Hepatocyte (in vitro differentiated cells): Measurements from ENCODE around the gene TLX2. TPM values are rescaled to one million over a fixed set of nuclear protein-coding genes. Genes with fewer than 3 reads are reported as not detected.

ENCODE experiments used
- DNase-seq: peaks from one replicate; pipeline ENCODE4 v3.0.0-alpha.2; 2016; ENCODE audit warnings: low spot score
- H2AFZ ChIP-seq: fragments of 200-600 bp; sonication (generic); 2 replicates; pipeline ENCODE4 v1.6.0; 2016; ENCODE audit warnings: antibody characterized with exemption, mild to moderate bottlenecking
- H3K27ac ChIP-seq: fragments of 200-600 bp; sonication (generic); 2 replicates; pipeline ENCODE4 v1.5.1; 2016; ENCODE audit warnings: mild to moderate bottlenecking
- H3K27me3 ChIP-seq: fragments of 200-600 bp; sonication (generic); 2 replicates; pipeline ENCODE4 v1.6.1; 2016
- H3K36me3 ChIP-seq: fragments of 200-600 bp; sonication (generic); replicated peaks from 2 replicates; pipeline ENCODE4 v1.5.1; 2016; ENCODE audit warnings: low read depth; ENCODE audit not compliant: insufficient read depth
- H3K4me1 ChIP-seq: fragments of 200-600 bp; sonication (generic); 2 replicates; pipeline ENCODE4 v1.5.1; 2016; ENCODE audit warnings: mild to moderate bottlenecking, moderate library complexity; ENCODE audit not compliant: insufficient read depth
- H3K4me2 ChIP-seq: fragments of 200-600 bp; sonication (generic); 2 replicates; pipeline ENCODE4 v1.6.0; 2016
- H3K4me3 ChIP-seq: fragments of 200-600 bp; sonication (generic); 2 replicates; pipeline ENCODE4 v1.5.1; 2016; ENCODE audit warnings: mild to moderate bottlenecking
- H3K79me2 ChIP-seq: fragments of 200-600 bp; sonication (generic); 2 replicates; pipeline ENCODE4 v1.6.0; 2017; ENCODE audit warnings: mild to moderate bottlenecking
- H3K9me2 ChIP-seq: fragments of 200-600 bp; sonication (generic); replicated peaks from 2 replicates; pipeline ENCODE4 v1.6.0; 2017; ENCODE audit warnings: mild to moderate bottlenecking; ENCODE audit not compliant: insufficient read depth
- H3K9me3 ChIP-seq: fragments of 200-600 bp; sonication (generic); 2 replicates; pipeline ENCODE4 v1.5.1; 2016; ENCODE audit warnings: low read depth, mild to moderate bottlenecking
- H4K20me1 ChIP-seq: fragments of 200-600 bp; sonication (generic); 2 replicates; pipeline ENCODE4 v1.6.0; 2016; ENCODE audit warnings: mild to moderate bottlenecking; ENCODE audit not compliant: insufficient read depth, poor library complexity, severe bottlenecking
- CTCF ChIP-seq: fragments of 200-600 bp; sonication (generic); IDR thresholded peaks from 2 replicates; pipeline ENCODE4 v1.5.1; 2016; ENCODE audit warnings: antibody characterized with exemption, mild to moderate bottlenecking; ENCODE audit not compliant: poor library complexity
- EZH2 ChIP-seq: fragments of 200-600 bp; sonication (generic); IDR thresholded peaks from 2 replicates; pipeline ENCODE4 v1.6.1; 2016; ENCODE audit warnings: antibody characterized with exemption, mild to moderate bottlenecking, borderline replicate concordance
- EZH2phosphoT487 ChIP-seq: fragments of 200-600 bp; sonication (generic); IDR thresholded peaks from one replicate; pipeline ENCODE4 v1.6.1; 2018; ENCODE audit warnings: antibody characterized with exemption, mild to moderate bottlenecking, low read depth, moderate library complexity; ENCODE audit not compliant: unreplicated experiment, severe bottlenecking
- WGBS: methylation state at CpG from one replicate; pipeline ENCODE4 v1.1.6; 2016; ENCODE audit warnings: low lambda C conversion rate; ENCODE audit errors: missing lambda C conversion rate; 5-methylcytosine and 5-hydroxymethylcytosine counted together
- polyA plus RNA-seq: library from polyadenylated mRNA; unstranded; fragments of >200 nt; fragmentation: Nextera tagmentation; extraction: Ambion mirVana; gene quantifications from 2 replicates; pipeline ENCODE4 v1.2.1, GENCODE V29; 2016
- total RNA-seq: library from RNA; depleted of rRNA; stranded (reverse); fragments of >200 nt; gene quantifications from 2 replicates; pipeline ENCODE4 v1.2.3, GENCODE V29; 2014

Gene TLX2
- total and polyA plus RNA-seq, 2 experiments from 2014 or later: not detected

DNA sequence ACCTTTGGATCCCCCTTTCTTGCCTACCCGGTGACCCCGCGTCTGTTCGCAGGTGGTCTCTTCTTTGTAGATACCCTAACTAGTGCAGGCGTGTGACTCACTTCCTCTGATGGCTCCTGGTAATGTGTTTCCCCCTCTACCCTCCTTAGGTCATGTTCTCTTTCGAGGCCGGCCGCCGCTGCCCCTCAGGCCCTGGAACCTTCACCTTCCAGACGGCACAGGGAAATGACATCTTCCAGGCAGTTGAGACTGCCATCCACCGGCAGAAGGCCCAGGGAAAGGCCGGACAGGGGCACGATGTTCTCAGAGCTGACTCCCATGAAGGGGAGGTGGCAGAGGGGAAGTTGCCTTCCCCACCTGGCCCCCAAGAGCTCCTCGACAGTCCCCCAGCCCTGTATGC, 41.9 kb downstream of the TLX2 start:
- H3K9me2 ChIP-seq: no peaks in the 10 kb centered on the region
- H3K36me3 ChIP-seq: no peaks in the 10 kb centered on the region
- no peak overlapping the region for H3K27ac ChIP-seq
- no peaks in the 10 kb centered on the region for H3K79me2 ChIP-seq
- peaks cover 11% of the 10 kb centered on the region for H3K27me3 ChIP-seq
- H3K4me2 ChIP-seq: no peak overlapping the region
- H2AFZ ChIP-seq: no peak overlapping the region
- no peaks in the 10 kb centered on the region for H3K9me3 ChIP-seq
- no peaks in the 10 kb centered on the region for H4K20me1 ChIP-seq
- peaks cover 12% of the 10 kb centered on the region for H3K4me1 ChIP-seq
- DNase-seq: no peak
- TF ChIP-seq EZH2phosphoT487: no peak
- TF ChIP-seq CTCF: no peak
- TF ChIP-seq EZH2: no peak
- WGBS: 96% methylated on average over 13 of the region's 14 CpGs
- no peak overlapping the region for H3K4me3 ChIP-seq

- no peaks in the 10 kb centered on the region for H3K79me2 ChIP-seq
- H3K27ac ChIP-seq: no peak overlapping the region
- H3K9me2 ChIP-seq: no peaks in the 10 kb centered on the region
- no peaks in the 10 kb centered on the region for H3K9me3 ChIP-seq
- no peak for DNase-seq
- TF ChIP-seq CTCF (no peak), EZH2phosphoT487 (no peak), EZH2 (no peak)
- H3K27me3 ChIP-seq: peaks cover 17% of the 10 kb centered on the region
- H3K4me1 ChIP-seq: peaks cover 12% of the 10 kb centered on the region
- H3K4me3 ChIP-seq: no peak overlapping the region
- no peaks in the 10 kb centered on the region for H3K36me3 ChIP-seq
- 99% methylated on average over 6 of the region's 6 CpGs for WGBS
- no peaks in the 10 kb centered on the region for H4K20me1 ChIP-seq
- H3K4me2 ChIP-seq: no peak overlapping the region
- H2AFZ ChIP-seq: no peak overlapping the region
Observed at GRCh38 chr2:74556831-74557370, 42.7 kb downstream of the TLX2 start.

DNA sequence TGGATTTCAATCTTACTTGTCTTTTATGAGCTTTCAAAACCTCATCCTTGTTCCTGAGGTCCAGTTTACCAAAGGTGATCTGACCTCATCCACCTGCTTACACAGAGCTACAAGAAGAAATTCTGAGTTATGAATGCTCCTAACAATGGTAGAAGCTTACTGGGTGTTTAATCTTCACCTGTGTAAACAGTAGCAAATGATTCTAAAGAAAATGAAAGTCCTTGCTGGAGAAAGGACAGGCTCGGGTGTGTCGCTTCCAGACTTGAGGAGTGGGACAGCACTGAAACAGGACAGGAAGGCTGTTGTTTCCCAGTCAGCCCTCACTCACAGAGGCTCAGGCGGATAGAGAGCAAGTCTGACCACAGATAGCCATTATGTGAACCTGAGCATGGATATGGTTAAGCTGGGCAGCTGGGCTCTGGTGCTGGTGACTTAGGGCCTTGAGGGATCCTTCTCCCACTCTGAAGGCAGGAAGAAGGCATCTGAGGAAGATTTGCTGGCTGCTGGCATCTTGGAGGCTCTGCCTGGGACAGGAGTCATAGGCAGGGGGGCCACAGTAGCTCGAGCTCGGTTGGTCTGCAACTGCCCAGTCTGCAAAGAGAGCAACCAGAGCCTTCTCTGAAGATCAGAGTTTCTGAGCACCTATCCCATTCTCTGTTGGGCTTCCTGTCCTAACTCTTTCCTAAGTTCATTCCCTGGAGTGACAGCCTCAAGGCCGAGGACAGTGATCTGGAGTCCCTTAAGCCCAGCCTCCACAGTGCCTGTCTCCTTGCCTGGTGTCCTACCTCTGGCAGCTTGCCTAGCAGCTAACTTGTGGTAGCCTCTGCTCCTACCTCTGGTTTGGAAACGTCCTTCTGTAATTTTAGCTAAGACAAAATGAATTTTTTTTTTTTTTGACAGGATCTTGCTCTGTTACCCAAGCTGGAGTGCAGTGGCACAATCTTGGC, 44.3 kb downstream of the TLX2 start:
- Histone ChIP-seq H3K27ac (no peak overlapping the region), H3K4me1 (peaks cover 7% of the 10 kb centered on the region), H3K79me2 (no peaks in the 10 kb centered on the region), H2AFZ (no peak overlapping the region), H3K9me3 (no peaks in the 10 kb centered on the region), H3K36me3 (no peaks in the 10 kb centered on the region), H3K4me2 (no peak overlapping the region), H4K20me1 (no peaks in the 10 kb centered on the region), H3K27me3 (peaks cover 26% of the 10 kb centered on the region), H3K4me3 (no peak overlapping the region), H3K9me2 (no peaks in the 10 kb centered on the region)
- TF ChIP-seq EZH2: no peak
- TF ChIP-seq CTCF: no peak
- TF ChIP-seq EZH2phosphoT487: peak; percentile 75
- DNase-seq: no peak
- whole genome bisulfite sequencing: 70% methylated on average over 7 of the region's 7 CpGs
